ENCODE results near the gene SAMD14.

SAMD14 gene

DNA sequence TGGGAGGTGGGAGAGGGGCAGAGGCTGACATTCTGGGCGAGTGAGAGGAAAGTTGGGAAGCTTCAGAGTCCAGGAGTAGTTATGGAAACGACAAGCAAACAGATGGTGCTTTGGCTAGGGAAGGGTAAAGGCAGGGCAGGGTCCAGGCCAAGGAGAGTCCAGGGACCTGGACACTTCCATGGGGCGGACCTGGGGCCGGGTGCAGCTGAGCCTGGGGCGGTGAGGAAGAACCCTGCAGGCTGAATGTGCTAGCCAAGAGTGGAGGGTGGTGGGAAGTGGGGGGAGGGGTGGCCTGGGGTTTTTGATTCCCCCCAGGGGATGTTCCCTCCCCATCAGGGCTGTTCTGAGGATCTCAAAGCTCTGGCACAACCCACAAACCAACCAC lies 17.9 kb upstream of the SAMD14 start:
- DNase-seq (ENCODE audit: low spot score): no peak

GRCh38 chr17:50146927-50147665 lies 17.1 kb upstream of the SAMD14 start:
- no peak for DNase-seq (ENCODE audit: low spot score)

GRCh38 chr17:50146230-50146926 lies 16.4 kb upstream of the SAMD14 start:
- DNase-seq (ENCODE audit: low spot score): no peak

- DNase-seq (ENCODE audit: low spot score): no peak
Measured at GRCh38 chr17:50145532-50146229, 15.7 kb upstream of the SAMD14 start.

DNA sequence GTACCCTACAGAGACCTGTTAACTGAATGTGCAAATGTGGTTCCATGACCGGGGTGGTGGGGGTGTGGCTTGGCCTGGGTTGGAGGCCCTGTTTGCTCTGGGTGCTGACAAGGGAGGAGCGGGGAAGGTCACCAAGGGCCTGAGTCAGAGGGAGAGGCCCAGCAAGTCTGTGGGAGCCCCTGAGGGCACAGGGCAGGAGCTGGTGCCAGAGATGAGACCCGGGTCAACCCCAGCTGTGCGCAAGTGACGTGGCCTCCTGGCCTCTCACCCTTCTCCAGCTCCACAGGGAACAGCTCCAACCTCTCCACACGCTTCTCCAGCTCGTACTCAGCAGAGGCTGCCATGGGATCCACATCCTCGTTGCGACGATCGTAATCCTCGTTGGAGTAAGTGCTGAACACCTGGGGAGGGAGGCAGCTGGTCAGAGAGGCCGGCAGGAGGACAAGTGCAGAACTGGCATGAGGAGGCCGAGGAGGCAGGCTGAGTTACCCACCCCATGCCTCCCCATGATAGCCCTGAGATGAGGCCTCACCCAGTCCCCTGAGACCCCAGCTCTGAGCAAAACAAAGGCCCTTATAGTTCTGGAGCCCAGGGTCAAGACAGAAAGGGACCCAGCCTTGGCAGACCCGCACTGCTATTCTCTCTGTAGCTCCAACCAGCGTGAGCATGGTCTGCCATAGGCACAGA lies 15.0 kb upstream of the SAMD14 start:
- DNase-seq (ENCODE audit: low spot score): no peak

DNA sequence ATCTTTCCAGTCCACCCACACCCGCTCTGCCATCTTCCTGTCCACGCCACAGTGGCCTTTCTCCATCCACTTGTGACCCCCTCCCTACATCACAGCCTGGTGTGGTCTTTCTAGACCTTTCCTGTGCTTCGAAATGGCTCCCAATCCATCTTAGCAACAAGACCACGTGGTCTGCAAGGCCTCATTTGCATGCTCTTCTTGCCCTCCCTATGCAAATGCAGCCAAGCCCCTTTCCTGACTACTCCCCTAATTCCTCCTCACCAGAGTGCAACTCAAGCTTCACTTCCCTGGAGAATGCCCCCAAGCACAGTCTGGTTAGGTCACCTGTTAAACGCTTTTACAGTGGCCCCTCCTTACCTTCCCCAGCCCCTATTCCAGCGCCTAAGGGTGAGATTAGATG lies 14.4 kb upstream of the SAMD14 start:
- no peak for DNase-seq (ENCODE audit: low spot score)

DNA sequence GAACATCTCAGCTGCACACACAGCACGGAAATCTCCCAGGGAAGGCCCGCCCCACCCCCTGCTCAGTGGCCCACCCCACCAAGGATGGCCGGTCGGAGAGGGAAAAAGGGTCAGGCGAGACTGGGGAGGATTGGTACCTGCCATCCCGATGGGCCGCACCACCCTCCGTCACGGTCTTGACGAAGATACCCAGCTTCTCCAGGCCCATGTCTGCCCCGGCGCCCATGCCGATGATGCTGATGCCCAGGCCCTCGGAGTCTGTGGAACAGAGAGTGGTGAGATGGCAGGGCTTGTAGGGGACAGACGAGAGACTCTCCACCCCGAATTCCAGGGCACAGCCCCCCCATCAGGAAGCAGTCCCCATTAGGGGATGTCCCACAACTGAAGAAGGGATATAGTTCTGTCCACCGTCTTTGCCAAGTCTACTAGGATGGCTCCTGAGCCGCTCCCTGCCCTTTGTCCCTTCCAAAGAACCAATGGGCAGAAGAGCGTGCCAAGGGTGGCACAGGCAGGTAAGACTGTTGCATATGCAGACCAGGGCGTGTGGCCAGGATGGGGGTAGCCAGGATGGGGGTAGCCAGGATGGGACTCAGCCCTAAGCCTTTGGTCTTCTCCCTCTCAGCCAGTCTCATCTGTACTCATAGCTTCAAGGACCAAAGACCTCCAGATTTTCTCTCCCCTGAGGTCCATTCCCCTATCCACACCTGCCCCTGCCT lies 13.7 kb upstream of the SAMD14 start:
- DNase-seq (ENCODE audit: low spot score): no peak

GRCh38 chr17:50141745-50142110 lies 11.8 kb upstream of the SAMD14 start:
- DNase-seq (ENCODE audit: low spot score): no peak

DNA sequence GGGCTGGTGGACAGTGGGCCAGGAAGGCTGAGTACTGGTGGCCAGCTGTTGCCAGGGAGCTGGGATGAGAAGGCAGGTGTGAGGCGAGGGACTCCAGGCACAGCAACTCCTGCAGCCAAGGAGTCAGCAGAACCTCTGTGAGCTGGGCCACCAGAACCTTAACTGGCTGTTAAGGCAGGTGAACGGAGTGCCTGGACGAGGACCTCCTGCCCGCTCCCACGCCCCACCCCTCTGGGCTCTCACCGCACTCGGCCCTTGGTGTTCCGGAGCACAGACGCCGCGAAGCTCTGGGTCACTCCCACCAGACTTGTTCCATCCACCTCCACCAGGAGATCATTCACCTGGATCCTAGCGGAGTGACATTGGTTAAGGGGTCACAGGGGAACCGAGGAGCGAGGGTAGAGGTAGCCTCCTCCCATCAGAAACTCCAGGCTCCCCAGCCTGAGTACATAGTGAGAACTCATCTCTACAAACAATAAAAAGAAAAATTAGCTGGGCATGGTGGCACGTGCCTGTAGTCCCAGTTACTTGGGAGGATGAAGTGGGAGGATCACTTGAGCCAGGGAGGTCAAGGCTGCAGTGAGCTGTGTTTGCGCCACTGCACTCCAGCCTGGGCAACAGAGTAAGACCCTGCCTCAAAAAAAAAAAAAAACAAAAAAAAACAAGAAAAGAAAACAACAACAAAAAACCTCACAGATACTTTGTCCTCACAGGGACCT lies 11.2 kb upstream of the SAMD14 start:
- DNase-seq (ENCODE audit: low spot score): no peak

- peak; percentile 82 for DNase-seq (ENCODE audit: low spot score)
Measured at GRCh38 chr17:50139950-50140885, 10.3 kb upstream of the SAMD14 start.

DNA sequence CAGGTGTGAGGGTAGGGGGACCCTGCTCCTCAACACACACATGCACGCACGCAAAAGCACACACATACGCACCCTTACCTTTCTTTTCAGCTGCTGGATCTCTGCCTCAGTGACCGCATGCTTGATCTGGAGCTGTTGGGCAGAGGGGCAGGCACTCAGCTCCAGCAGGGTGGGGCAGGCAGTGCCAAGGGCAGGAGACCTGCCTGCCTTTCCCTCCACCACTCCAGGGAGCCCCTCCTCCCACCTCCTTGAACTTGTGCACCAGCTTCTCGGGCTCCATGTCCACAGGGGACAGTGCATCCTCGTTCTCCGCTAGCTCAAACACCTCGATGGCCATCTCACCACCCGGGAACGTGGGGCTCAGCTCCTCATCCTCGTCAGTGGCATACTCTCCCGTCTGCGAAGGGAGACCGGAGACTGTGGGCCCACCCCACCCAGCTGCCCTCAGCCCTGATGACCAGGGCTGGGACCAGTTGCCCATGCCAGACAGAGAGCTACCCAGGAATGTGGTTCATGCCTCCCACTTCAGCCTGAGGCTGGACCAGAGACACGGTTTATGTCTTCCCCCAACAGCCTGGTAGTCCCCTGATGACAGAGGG lies 9.3 kb upstream of the SAMD14 start:
- DNase-seq (ENCODE audit: low spot score): no peak

GRCh38 chr17:50137042-50137441 lies 7.1 kb upstream of the SAMD14 start:
- no peak for DNase-seq (ENCODE audit: low spot score)

GRCh38 chr17:50136096-50136687 lies 6.2 kb upstream of the SAMD14 start:
- no peak for DNase-seq (ENCODE audit: low spot score)

DNA sequence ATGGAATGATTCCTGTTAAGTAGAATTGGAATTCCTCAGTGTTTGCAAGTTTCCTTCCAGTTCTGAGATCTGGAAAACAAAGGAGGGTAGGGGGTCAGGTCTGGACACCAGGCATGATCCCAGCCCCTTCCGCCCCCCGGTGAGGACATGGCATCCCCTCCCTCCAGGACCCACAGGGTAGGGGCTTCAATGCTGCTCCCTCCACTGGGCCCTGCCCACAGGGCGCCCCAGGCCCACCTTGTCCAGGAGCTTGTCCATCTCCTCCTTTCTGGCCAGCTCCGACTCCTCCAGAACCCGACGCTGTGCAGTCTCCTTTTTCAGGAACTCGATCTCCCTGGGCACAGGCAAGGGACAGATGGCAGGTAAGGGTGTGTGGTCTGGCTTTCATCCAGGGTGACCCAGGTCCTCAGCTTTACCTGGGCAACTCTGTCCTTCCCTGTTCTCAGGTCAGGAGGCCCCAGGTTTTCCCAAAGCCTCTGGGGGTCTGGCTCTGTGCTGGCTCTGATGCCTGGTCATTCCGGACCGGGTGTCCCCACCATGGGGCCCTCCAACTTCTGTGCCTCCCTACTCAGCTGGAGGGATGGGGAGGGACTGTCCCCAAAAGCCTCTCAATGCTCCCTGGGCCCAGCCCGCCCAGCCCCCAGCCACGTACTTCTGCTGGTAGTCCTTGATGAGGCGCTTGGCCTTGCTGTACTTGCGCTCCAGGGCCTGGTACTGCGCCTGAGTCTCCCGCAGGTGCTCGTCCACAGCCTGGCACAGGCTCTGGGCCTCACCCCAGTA lies 5.5 kb upstream of the SAMD14 start:
- no peak for DNase-seq (ENCODE audit: low spot score)

DNA sequence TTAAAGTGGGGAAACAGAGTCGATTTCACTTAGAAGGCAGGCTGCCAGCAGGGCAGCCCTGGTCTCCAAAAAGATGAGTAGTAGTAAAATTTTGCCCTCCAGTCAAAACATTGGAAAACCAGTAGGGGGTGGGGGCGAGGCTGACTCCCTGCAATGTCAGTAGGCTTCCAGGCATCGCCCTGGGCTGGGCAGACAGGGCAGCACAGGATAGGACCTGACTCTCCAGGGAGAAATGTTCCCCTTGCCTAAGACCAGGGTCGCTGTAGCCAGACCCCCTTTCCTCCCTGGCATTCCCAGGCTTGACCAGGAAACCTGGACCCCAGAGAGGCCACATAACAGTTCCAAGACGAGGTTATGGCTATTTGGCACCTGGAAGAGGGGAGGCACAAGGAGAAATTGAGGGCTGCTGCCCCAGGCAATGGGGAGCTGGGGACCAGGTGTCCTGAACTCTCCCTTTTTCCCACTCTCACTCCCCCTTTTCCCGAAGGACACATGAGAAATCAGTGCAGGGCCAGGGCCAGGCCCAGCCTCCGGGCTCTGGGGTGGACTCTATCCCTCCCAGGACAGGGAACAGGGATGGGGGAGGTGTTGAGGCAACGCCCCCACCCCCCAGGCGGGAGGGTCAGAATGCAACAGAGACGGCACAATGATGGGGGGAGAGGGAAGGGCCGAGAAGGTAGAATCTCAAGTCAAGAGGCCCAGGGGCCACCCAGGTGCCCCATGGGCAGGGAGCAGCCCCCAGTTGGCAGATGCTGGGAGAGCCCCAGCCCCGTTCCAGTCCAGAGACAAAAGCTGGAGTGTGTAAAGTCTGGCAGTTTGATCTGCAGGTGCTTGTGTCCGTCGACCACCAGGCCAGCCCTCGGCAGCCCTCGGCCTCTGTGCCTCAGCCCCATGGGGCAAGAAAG lies 4.5 kb upstream of the SAMD14 start:
- DNase-seq (ENCODE audit: low spot score): no peak

DNA sequence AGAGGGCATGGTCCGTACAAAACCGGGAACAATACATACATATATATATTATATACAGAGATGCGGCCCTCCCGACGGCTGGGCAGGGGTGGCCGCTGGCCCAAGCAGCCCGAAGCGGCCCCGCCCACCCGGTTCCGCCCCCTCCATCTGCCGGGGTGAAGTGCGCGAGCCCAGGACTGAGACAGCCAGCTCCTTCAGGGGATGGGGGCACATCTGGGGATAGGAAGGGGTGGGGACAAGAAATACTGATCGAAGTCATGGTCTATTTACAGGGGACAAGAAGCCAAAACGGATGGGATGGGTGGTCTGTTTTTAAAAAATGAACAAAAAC lies 3.8 kb upstream of the SAMD14 start:
- DNase-seq (ENCODE audit: low spot score): no peak

GRCh38 chr17:50133028-50133768 lies 3.2 kb upstream of the SAMD14 start:
- no peak for DNase-seq (ENCODE audit: low spot score)

Data from CD4-positive, alpha-beta T cell treated with Interleukin-15 for 4 hours (primary cell).